ENCODE results near the gene DUSP15. TPM values are rescaled to one million over a fixed set of nuclear protein-coding genes. Genes with fewer than 3 reads are reported as not detected.
"Not testable (repeated sequence)": the region's sequence is repeated elsewhere in the genome, so short reads cannot be mapped to it uniquely, and the experiment has no call there.

Gene DUSP15
- total RNA-seq, 4 donors from 2014 or later: 31.8 to 61.3 (median 44.6) TPM

GRCh38 chr20:31831771-31832306 is 38.5 kb downstream of the DUSP15 start:
- 83 to 84% methylated on average over 15 to 17 of the region's 17 CpGs for WGBS, 2 donors
- Histone ChIP-seq H3K9me3 (no peaks in the 10 kb centered on the region), H3K4me1 (peaks cover 0 to 48% (median 25%) of the 10 kb centered on the region in 4 donors), H3K27me3 (no peaks in the 10 kb centered on the region), H3K27ac (no peak overlapping the region), H3K36me3 (no peaks in the 10 kb centered on the region), H3K4me3 (no peak overlapping the region)
- no peak for DNase-seq (ENCODE audit: low spot score in 2 of 2)
- TF ChIP-seq POLR2A (IDR thresholded peaks at IDR 0.05): no peak
- no peak for TF ChIP-seq EP300 (IDR thresholded peaks at IDR 0.05)
- TF ChIP-seq, protein P1, sequence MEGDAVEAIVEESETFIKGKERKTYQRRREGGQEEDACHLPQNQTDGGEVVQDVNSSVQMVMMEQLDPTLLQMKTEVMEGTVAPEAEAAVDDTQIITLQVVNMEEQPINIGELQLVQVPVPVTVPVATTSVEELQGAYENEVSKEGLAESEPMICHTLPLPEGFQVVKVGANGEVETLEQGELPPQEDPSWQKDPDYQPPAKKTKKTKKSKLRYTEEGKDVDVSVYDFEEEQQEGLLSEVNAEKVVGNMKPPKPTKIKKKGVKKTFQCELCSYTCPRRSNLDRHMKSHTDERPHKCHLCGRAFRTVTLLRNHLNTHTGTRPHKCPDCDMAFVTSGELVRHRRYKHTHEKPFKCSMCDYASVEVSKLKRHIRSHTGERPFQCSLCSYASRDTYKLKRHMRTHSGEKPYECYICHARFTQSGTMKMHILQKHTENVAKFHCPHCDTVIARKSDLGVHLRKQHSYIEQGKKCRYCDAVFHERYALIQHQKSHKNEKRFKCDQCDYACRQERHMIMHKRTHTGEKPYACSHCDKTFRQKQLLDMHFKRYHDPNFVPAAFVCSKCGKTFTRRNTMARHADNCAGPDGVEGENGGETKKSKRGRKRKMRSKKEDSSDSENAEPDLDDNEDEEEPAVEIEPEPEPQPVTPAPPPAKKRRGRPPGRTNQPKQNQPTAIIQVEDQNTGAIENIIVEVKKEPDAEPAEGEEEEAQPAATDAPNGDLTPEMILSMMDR (IDR thresholded peaks at IDR 0.05): no peak

DNA sequence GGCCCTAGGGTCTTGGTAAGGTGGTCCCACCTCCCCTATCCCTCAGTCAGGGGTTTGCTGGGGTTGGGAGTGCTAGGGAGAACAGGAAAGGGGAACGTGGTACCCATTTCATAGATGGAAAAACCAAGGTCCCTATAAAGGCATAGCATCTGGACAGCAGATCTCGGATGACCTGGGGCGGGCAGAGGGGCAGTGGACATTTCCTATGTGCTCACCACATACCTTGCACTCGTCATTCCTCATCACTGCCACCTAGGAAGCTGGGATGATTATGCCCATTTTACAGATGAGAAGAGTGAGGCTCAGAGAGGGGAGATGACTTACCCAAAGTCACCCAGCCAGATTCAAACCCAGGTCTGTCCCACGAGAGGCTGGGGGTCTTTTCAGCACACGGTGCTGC is 39.1 kb downstream of the DUSP15 start:
- Histone ChIP-seq H3K4me1 (peaks cover 0 to 41% (median 18%) of the 10 kb centered on the region in 4 donors), H3K9me3 (no peaks in the 10 kb centered on the region), H3K36me3 (no peaks in the 10 kb centered on the region), H3K27me3 (no peaks in the 10 kb centered on the region), H3K4me3 (no peak overlapping the region), H3K27ac (no peak overlapping the region)
- TF ChIP-seq EP300 (IDR thresholded peaks at IDR 0.05): no peak
- TF ChIP-seq, protein P1 (IDR thresholded peaks at IDR 0.05): no peak
- 90 to 92% methylated on average over 5 to 6 of the region's 6 CpGs for WGBS, 2 donors
- no peak for DNase-seq (ENCODE audit: low spot score in 2 of 2)

DNA sequence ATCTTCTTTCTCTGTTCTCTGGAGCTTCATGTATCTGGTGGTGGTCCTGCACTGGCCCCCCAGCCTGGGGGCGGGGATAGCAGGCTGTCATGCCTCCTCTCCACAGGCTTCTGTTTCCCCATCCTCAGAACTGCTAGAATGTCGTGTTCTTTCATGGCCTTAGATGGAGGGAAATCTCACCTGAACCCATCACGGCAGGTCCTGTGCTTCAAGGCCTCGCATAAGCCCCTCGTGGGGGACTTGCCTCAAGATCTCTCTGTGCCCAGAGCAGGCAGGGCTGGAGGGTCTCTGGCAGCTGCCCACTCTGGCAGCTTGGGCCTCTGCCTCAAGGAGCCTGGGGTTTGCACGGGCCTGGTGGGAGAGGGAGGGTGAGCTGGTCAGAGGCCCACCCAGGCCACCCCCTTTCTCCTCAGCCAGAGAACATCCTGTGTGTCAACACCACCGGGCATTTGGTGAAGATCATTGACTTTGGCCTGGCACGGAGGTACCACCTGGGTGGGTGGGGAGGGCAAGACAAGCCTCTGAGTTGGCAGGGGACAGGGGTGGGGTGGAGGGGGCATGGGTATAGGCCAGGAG is 39.8 kb downstream of the DUSP15 start:
- TF ChIP-seq, protein P1 (IDR thresholded peaks at IDR 0.05): no peak
- TF ChIP-seq EP300 (IDR thresholded peaks at IDR 0.05) (no peak), POLR2A (IDR thresholded peaks at IDR 0.05) (no peak)
- no peaks in the 10 kb centered on the region for H3K9me3 ChIP-seq
- H3K27me3 ChIP-seq: no peaks in the 10 kb centered on the region
- 77 to 81% methylated on average over 6 of the region's 8 CpGs for WGBS, 2 donors
- H3K4me1 ChIP-seq: peaks cover 0 to 34% (median 11%) of the 10 kb centered on the region in 4 donors
- DNase-seq (ENCODE audit: low spot score in 2 of 2): no peak
- H3K4me3 ChIP-seq: no peak overlapping the region
- H3K27ac ChIP-seq: no peak overlapping the region
- no peaks in the 10 kb centered on the region for H3K36me3 ChIP-seq

DNA sequence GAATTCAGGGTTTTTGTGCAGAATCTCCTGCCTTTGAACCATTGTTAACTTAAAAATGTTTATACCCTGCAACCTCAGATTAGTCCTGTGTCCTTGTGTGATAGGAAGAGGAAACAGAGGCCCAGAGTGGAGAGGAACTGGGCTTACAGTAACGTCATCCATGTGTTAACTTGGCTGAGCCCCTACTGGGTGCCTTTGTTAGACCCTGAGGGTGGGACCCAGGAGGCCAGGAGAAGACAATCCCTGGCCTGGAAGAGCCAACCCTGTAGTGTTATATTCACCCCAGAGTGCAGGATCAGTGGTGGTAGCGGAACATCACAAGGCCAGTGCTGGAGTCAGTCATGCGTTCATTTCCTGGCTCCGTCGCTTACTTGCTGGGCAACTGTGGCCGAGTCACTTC is 40.6 kb downstream of the DUSP15 start:
- 80 to 88% methylated on average over 6 of the region's 6 CpGs for WGBS, 2 donors

DNA sequence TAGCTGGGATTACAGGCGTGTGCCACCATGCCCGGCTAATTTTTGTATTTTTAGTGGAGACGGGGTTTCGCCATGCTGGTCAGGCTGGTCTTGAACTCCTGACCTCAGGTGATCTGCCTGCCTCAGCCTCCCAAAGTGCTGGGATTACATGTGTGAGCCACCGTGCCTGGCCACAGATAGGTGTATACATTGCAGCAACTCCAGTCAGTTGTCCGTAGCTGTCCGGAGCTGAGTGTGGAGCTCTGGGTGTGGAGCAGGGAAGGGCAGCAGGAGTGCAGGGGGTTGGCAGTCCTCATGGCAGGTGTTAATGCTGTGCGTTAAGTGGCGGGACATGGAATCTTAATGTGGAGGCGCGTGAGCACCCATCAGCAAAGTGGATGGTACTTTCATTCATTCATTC is 42.3 kb downstream of the DUSP15 start:
- DNase-seq (ENCODE audit: low spot score in 2 of 2); H3K27me3 ChIP-seq: not testable (repeated sequence)
- 94 to 95% methylated on average over 11 of the region's 11 CpGs for WGBS, 2 donors

More for the DNA sequence above, 40.6 kb downstream of the DUSP15 start:
- H3K9me3 ChIP-seq: no peaks in the 10 kb centered on the region
- no peak for DNase-seq (ENCODE audit: low spot score in 2 of 2)
- H3K27ac ChIP-seq: no peak overlapping the region
- no peaks in the 10 kb centered on the region for H3K27me3 ChIP-seq
- TF ChIP-seq, protein P1 (IDR thresholded peaks at IDR 0.05): no peak
- TF ChIP-seq EP300 (IDR thresholded peaks at IDR 0.05) (no peak), POLR2A (IDR thresholded peaks at IDR 0.05) (no peak)
- H3K4me1 ChIP-seq: peaks cover 0 to 26% (median 8%) of the 10 kb centered on the region in 4 donors
- no peaks in the 10 kb centered on the region for H3K36me3 ChIP-seq
- no peak overlapping the region for H3K4me3 ChIP-seq

More for the DNA sequence above, 42.3 kb downstream of the DUSP15 start:
- not testable (repeated sequence) for H3K36me3 ChIP-seq, H3K9me3 ChIP-seq, H3K4me3 ChIP-seq, H3K27ac ChIP-seq
- peaks cover 0 to 15% (median under 1%) of the 10 kb centered on the region in 4 donors for H3K4me1 ChIP-seq
